Stimulated activated CD4-positive, alpha-beta T cell treated with anti-CD3 and anti-CD28 coated beads, Interleukin-15, amount 100 ng/mL, for 24 hours (primary cell): Measurements from ENCODE around the gene CDC7.
A peak's percentile ranks its signal among the peaks of the same experiment; 100 is the strongest.

Experiments
- DNase-seq: peaks from one replicate; pipeline ENCODE4 v3.0.0-alpha.2; 2020

The CDC7 gene

DNA sequence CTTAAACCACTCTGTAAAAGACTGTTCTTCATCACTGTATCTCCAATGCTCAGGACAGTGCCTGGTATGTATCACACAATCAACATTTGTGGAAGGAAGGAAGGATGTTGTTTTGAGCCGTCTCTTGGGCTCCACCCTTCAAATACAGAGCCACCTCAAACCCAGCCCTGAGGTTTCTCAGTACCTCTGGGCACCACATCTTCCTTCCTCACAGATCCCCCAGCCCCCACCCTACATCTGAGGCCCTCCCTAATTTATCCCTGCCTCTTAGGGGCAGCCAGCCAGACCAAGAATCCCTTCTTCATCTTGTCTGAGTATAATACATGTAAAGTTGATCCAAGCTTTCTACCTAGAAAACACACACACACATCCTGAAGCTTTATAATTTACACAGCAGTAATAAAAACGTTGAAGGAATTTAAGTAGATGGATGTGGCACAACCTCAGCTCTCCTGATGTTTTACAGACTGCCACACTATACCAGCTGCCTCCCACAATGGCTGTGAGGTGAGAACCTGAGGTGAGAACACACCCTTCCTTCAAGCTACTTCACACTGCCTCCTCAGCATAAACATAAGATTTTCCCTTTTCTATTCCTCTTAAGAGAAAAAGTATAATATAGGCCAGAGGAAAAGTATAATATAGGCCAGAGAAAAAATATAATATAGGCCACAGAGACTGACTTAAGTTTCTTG lies 48.5 kb downstream of the CDC7 start:
- DNase-seq = peak; percentile 20

DNA sequence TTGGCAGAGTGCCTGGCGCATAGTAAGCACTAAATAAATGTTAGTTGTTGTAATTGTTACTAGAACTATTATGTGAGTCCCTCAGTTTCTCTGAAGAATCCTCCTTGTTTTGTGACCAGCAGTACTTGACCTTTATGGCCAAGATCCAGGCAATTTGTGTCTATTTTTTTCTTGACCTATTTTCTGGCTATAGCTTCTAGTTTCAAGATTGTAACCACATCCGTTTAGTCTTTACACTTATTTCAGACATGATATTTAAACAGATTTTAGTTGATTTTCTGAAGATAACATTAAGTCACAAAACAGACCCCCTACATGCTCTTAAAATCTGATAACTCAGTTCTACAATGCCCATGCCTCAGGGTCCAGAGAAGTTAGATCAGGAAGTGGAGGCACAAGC lies 50.3 kb downstream of the CDC7 start:
- DNase-seq = no peak

- no peak for DNase-seq
Measured at GRCh38 chr1:91552091-91552490, 51.4 kb downstream of the CDC7 start.

GRCh38 chr1:91552596-91552995 lies 51.9 kb downstream of the CDC7 start:
- no peak for DNase-seq

DNA sequence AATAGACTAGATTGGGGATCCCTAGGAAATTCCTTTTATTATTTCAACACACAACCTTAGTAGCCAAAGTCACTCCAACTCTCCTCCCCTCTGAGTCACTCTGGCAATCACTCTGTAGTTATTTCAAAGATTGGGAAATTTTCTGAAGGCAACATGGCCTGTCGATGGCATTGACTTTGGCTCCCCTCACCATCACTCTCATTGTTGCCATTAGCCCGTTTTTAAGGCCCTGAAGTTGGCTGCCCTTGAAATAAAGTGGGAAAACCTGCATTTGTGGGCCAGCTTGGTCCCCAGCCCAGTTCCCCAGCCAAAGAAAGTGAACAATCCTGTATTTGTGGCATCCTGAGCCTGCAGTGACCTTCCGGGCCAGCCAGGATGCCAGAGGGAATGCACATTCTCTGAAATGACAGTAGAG lies 52.5 kb downstream of the CDC7 start:
- no peak for DNase-seq

DNA sequence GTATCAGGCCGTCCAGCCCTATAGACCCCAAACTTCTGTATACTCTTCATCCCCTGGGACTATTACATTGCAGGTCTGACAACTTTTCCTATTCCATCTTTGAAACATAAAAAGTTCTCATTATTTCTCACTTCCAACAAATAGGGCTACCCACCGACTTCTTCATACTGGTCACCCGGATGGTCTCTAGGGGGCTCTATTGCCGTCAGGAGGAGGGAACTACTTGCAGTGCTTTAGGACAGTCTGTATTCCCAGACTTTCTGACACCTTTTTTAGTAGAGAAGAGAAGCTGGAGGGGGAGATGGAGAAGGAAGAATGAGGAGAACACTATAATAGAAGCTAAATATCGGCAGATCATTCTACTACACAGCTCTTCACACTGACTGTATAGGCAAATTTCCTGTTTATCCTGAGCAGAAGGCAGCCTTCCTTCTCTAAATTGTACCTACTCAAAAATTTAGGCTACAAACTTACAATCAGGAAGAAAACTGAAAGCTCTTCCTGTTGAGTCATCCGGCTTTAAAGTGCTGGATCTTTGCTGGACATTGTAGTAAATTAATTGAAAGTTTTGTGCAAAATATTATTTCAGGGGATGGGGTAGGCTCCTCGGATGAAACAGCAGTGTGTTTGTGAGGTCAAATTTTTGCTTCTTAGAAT lies 54.6 kb downstream of the CDC7 start:
- no peak for DNase-seq

GRCh38 chr1:91555821-91556531 lies 55.3 kb downstream of the CDC7 start:
- DNase-seq = peak; percentile 75

DNA sequence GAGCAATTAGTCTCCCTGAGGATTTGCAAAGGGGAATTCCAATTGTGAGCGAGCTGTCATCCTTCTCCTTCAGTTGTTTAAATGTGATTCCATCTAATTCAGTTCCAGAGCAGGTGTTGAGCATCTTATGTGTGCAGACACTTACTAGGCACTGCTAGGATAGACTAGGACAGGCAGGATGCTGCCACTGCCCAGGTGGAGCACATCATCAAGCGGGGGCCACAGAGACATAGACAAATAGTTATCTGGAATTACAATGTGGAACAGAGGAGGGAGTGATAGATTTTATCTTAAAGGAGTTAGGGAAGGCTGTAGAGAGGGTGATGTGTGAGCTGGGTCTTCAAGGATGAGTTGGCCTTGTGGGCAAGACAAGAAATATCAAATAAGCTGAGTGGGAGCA lies 55.9 kb downstream of the CDC7 start:
- peak; percentile 17 for DNase-seq

DNA sequence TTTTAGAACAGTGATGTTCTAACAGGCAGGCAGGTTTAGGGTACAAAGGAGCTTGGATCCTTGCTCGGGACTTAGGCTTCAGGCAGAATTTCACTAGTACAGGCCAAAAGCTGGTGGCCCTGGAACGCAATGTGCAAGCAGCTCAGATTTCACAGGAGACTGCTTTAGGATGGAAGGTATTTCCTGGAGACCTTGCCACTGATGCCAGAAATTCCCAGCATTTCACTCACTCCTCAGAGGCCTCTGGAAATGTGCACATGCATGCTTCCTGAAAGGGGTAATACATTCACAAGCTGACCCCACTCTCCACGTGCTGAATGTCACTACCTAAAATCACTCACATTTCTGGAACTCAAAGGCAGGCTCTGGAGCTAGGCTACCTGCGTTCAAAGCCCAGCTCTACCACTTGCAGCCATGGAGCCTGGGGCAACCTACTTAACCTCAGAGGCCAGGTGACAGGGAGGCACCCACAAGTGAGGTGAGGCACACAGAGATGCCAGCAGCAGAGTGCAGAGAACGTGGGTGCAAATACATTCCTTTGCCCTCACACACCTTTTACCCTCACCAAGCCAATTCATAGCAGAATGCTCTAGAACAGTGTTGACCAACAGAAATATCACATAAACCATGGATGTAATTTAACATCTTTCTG lies 56.5 kb downstream of the CDC7 start:
- no peak for DNase-seq

GRCh38 chr1:91557826-91558225 lies 57.2 kb downstream of the CDC7 start:
- no peak for DNase-seq

DNA sequence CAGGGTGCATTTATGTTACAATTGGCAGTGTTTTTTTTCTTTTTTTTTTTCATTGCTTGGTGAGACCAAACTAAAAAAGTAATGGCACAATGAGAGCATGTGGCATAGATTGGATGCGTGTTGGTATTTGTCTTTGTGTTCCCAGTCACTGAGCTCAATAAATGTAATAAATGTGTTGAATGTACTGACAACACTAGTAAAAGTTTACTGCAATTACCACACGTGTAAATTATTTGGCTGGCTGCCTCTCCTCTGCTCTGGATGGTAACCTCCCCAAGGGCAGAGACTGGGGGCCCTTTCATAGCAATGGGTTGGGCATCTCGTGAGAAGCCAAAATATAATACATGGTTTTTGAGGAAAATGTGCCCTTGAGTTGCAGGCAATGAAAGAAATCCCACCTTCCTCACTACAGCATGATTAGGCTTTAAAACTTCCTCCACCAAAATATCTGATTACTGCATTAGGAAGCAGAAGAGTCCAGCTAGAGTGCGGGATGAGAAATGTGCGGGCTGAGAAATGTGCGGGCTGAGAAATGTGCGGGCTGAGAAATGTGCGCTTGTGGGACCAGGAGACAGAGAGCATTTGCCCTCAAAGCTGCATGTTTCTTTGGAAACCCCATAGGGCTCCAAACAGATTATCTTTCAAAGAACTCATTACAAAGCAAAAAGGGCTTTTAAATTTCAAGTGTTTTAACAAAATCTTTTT lies 58.5 kb downstream of the CDC7 start:
- no peak for DNase-seq

DNA sequence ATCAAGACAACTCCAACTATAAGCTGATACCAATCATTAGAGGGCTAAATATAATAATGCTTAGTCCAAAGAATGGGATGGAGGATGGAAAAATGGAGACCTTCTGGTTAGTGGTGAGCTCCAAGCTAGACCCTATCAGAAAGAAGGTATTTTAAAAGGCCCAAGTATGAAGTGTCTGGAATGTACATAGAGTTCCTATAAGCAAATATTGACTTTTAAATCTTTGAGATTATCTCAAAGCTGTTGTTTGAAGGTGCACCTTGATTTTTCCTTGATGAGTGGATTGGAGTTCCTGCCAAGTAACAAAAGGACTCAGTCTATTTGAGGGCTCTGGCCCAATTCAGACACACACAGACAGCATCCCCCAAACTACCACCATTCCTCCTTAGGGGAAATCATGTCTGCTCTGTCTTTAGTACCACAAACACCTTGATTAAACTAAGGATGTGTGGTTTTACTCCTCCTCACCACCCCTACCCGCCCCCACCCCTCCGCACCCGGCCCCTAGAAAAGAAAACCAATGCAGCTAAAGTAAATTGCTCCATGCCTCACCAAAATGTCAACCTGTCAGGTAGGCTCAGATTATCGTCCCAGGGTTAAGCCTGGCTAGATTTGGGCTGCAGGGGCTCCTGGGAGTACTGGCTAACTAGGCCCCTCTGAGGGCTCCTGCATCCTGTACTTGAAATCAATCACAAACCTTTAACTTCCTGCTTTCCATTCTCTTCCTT lies 59.4 kb downstream of the CDC7 start:
- DNase-seq = no peak

- no peak for DNase-seq
Measured at GRCh38 chr1:91564888-91565701, 64.4 kb downstream of the CDC7 start.

GRCh38 chr1:91567583-91567982 lies 66.9 kb downstream of the CDC7 start:
- no peak for DNase-seq

DNA sequence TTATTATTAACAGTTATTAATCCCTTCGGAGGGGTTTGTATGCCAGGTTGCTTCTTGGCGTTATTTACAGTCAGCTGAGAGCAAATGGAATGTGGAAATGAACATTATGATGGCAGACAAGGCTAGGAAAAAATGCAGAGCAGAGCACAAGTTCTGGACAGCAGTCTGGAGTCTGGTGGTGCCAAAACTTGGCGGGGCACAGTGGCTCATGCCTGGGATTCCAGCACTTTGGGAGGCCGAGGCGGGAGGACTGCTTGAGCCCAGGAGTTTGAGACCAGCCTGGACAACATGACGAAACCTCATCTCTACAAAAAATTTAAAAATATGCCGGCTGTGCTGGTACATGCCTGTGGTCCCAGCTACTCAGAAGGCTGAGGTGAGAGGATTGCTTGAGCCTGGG lies 67.6 kb downstream of the CDC7 start:
- no peak for DNase-seq

- no peak for DNase-seq
Measured at GRCh38 chr1:91569411-91570119, 68.9 kb downstream of the CDC7 start.

- no peak for DNase-seq
Measured at GRCh38 chr1:91570120-91570448, 69.4 kb downstream of the CDC7 start.

GRCh38 chr1:91572044-91572443 lies 71.4 kb downstream of the CDC7 start:
- no peak for DNase-seq
